Neural cell (in vitro differentiated cells): ENCODE data around the gene RP9. TPM values are rescaled to one million over a fixed set of nuclear protein-coding genes. Genes with fewer than 3 reads are reported as not detected.

Experiments used
- H2AFZ ChIP-seq: fragments of 200-600, 300-800 bp; sonication (generic), shearing (Covaris generic); 2 replicates; pipeline ENCODE4 v1.6.0; 2014; ENCODE audit warnings: low read depth, mild to moderate bottlenecking, antibody characterized with exemption, low read length, moderate library complexity
- H3F3A ChIP-seq: fragments of 200-600 bp; shearing (Covaris generic); 2 replicates; pipeline ENCODE4 v1.6.1; 2016; ENCODE audit warnings: mild to moderate bottlenecking, moderate library complexity, mixed read lengths, antibody characterized with exemption, low read length; ENCODE audit not compliant: insufficient read depth, poor library complexity, severe bottlenecking
- H3K27ac ChIP-seq: fragments of 200-600, 300-800 bp; sonication (generic), shearing (Covaris generic); 2 replicates; pipeline ENCODE4 v1.5.1; 2014; ENCODE audit warnings: mild to moderate bottlenecking, low read length, moderate library complexity
- H3K27me3 ChIP-seq: fragments of 300-800, 200-600 bp; sonication (generic), shearing (Covaris generic); 2 replicates; pipeline ENCODE4 v1.6.0; 2014; ENCODE audit warnings: mild to moderate bottlenecking, low read depth, low read length, moderate library complexity; ENCODE audit not compliant: insufficient read depth
- H3K36me3 ChIP-seq: fragments of 300-800, 200-600 bp; sonication (generic), shearing (Covaris generic); 2 replicates; pipeline ENCODE4 v1.5.1; 2014; ENCODE audit warnings: mild to moderate bottlenecking, antibody characterized with exemption, low read length, moderate library complexity; ENCODE audit not compliant: insufficient read depth
- H3K4me2 ChIP-seq: fragments of 300-800, 200-600 bp; sonication (generic), shearing (Covaris generic); 2 replicates; pipeline ENCODE4 v1.6.0; 2014; ENCODE audit warnings: mild to moderate bottlenecking, low read length
- H3K4me3 ChIP-seq: fragments of 300-800, 200-600 bp; sonication (generic), shearing (Covaris generic); 2 replicates; pipeline ENCODE4 v1.5.1; 2014; ENCODE audit warnings: mild to moderate bottlenecking, low read length, moderate library complexity
- H3K79me2 ChIP-seq: fragments of 200-600 bp; shearing (Covaris generic); replicated peaks from 2 replicates; pipeline ENCODE4 v1.6.0; 2014; ENCODE audit warnings: mild to moderate bottlenecking, low read length, moderate library complexity; ENCODE audit not compliant: insufficient read depth
- H3K9ac ChIP-seq: fragments of 300-800, 200-600 bp; sonication (generic), shearing (Covaris generic); 2 replicates; pipeline ENCODE4 v1.6.1; 2016; ENCODE audit warnings: mild to moderate bottlenecking, low read length, mixed read lengths
- H3K9me2 ChIP-seq: fragments of 200-600 bp; shearing (Covaris generic); 2 replicates; pipeline ENCODE4 v1.6.1; 2016; ENCODE audit warnings: mild to moderate bottlenecking, low read length, mixed read lengths; ENCODE audit not compliant: insufficient read depth
- H3K9me3 ChIP-seq: fragments of 200-600, 300-800 bp; sonication (generic), shearing (Covaris generic); 2 replicates; pipeline ENCODE4 v1.6.1; 2016; ENCODE audit warnings: mild to moderate bottlenecking, mixed run types, low read length, moderate library complexity, mixed read lengths
- H4K20me1 ChIP-seq: fragments of 200-600 bp; shearing (Covaris generic); 2 replicates; pipeline ENCODE4 v1.6.1; 2016; ENCODE audit warnings: mild to moderate bottlenecking, mixed run types; ENCODE audit not compliant: insufficient read depth
- EP300 ChIP-seq: fragments of 450-650 bp; conservative IDR thresholded peaks from 2 replicates; pipeline ENCODE4 v1.6.1; 2014; ENCODE audit warnings: antibody characterized with exemption, mild to moderate bottlenecking, moderate library complexity; ENCODE audit not compliant: poor library complexity, severe bottlenecking
- EZH2 ChIP-seq: fragments of 200-600, 300-800 bp; shearing (Covaris generic), sonication (generic); IDR thresholded peaks from 2 replicates; pipeline ENCODE4 v1.6.1; 2014; ENCODE audit warnings: antibody characterized with exemption, low read length, borderline replicate concordance, mild to moderate bottlenecking; ENCODE audit not compliant: insufficient read depth, poor library complexity, severe bottlenecking
- MXI1 ChIP-seq: fragments of 450-650 bp; conservative IDR thresholded peaks from 2 replicates; pipeline ENCODE4 v1.6.1; 2014; ENCODE audit warnings: antibody characterized with exemption, mild to moderate bottlenecking; ENCODE audit not compliant: poor library complexity, severe bottlenecking
- POLR2AphosphoS5 ChIP-seq: IDR thresholded peaks from 2 replicates; pipeline ENCODE4 v1.6.1; 2012
- RAD21 ChIP-seq: fragments of 450-650 bp; conservative IDR thresholded peaks from 2 replicates; pipeline ENCODE4 v1.6.1; 2014; ENCODE audit warnings: antibody characterized with exemption, mild to moderate bottlenecking, moderate library complexity
- SMC3 ChIP-seq: fragments of 450-650 bp; conservative IDR thresholded peaks from 2 replicates; pipeline ENCODE4 v1.6.1; 2014; ENCODE audit warnings: antibody characterized with exemption, mild to moderate bottlenecking, moderate library complexity; ENCODE audit not compliant: poor library complexity
- TAF1 ChIP-seq: IDR thresholded peaks from 2 replicates; pipeline ENCODE4 v1.6.1; 2012; ENCODE audit warnings: low read depth
- polyA plus RNA-seq: library from polyadenylated mRNA; depleted of rRNA; stranded (reverse); fragments of >200 nt; gene quantifications from 2 replicates; pipeline ENCODE4 v1.2.3, GENCODE V29; 2014
- TF ChIP-seq, protein P1 (sequence below): fragments of 450-650 bp; IDR thresholded peaks from 2 replicates; pipeline ENCODE4 v1.5.1; 2014; ENCODE audit warnings: antibody characterized with exemption, mild to moderate bottlenecking, moderate library complexity; ENCODE audit not compliant: poor library complexity, severe bottlenecking
- TF ChIP-seq, protein P2 (sequence below): IDR thresholded peaks from 2 replicates; pipeline ENCODE4 v1.6.1; 2012; ENCODE audit warnings: borderline replicate concordance

The RP9 gene
- polyA plus RNA-seq, 1 donor from 2014 or later = 36.9 TPM

DNA sequence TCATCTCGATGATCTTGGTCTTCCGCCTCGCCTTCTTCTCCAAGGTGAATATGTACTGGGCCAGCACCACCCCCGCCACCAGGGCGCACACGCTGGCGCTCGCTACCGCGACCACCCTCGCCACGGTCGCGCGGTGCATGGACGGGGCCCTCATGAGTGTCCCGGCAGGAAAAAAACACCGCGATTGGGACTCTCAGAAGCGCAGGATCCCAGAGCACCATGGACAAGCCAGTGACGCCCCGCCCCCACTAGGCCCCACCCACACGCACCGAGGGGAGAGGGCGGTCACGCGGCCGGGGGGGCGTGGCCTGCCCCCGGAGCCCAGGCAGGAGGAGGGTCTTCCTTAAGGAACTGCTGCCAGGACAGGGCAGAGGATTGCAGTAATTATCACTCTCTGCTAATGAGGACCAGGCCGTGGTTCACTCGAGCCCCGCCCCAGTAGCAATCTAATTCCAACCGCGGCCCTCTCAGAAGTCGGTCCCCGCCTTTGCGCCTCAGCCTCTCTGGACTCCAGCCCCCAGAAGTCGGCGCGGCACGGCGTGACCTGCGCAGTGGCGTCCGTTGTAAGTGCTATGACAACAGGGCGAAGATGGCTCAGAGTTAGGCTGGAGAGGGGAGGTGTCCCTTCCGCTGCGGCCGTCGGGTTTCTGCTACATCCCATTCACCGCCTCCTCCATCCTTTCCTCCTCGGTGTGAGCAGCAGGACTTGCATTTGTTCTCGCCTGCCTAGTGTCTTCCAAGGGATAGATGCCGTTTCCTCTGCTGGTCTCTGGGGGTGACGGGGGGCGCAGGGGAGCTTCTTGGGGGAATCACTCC is 20.0 kb upstream of the RP9 start, which contains the start of gene BBS9:
Gene BBS9 (plus strand): TSS at position 575 of the 816 bp plus-strand sequence. CDS start 16,689 bp downstream, outside the sequence.
- TF ChIP-seq MXI1 (peak; percentile 59), RAD21 (no peak), EP300 (no peak), TAF1 (peak; percentile 28), POLR2AphosphoS5 (peak; percentile 44), EZH2 (no peak), SMC3 (no peak)
- TF ChIP-seq, protein P1, sequence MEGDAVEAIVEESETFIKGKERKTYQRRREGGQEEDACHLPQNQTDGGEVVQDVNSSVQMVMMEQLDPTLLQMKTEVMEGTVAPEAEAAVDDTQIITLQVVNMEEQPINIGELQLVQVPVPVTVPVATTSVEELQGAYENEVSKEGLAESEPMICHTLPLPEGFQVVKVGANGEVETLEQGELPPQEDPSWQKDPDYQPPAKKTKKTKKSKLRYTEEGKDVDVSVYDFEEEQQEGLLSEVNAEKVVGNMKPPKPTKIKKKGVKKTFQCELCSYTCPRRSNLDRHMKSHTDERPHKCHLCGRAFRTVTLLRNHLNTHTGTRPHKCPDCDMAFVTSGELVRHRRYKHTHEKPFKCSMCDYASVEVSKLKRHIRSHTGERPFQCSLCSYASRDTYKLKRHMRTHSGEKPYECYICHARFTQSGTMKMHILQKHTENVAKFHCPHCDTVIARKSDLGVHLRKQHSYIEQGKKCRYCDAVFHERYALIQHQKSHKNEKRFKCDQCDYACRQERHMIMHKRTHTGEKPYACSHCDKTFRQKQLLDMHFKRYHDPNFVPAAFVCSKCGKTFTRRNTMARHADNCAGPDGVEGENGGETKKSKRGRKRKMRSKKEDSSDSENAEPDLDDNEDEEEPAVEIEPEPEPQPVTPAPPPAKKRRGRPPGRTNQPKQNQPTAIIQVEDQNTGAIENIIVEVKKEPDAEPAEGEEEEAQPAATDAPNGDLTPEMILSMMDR = peak; percentile 32
- TF ChIP-seq, protein P2, sequence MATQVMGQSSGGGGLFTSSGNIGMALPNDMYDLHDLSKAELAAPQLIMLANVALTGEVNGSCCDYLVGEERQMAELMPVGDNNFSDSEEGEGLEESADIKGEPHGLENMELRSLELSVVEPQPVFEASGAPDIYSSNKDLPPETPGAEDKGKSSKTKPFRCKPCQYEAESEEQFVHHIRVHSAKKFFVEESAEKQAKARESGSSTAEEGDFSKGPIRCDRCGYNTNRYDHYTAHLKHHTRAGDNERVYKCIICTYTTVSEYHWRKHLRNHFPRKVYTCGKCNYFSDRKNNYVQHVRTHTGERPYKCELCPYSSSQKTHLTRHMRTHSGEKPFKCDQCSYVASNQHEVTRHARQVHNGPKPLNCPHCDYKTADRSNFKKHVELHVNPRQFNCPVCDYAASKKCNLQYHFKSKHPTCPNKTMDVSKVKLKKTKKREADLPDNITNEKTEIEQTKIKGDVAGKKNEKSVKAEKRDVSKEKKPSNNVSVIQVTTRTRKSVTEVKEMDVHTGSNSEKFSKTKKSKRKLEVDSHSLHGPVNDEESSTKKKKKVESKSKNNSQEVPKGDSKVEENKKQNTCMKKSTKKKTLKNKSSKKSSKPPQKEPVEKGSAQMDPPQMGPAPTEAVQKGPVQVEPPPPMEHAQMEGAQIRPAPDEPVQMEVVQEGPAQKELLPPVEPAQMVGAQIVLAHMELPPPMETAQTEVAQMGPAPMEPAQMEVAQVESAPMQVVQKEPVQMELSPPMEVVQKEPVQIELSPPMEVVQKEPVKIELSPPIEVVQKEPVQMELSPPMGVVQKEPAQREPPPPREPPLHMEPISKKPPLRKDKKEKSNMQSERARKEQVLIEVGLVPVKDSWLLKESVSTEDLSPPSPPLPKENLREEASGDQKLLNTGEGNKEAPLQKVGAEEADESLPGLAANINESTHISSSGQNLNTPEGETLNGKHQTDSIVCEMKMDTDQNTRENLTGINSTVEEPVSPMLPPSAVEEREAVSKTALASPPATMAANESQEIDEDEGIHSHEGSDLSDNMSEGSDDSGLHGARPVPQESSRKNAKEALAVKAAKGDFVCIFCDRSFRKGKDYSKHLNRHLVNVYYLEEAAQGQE = no peak
- Histone ChIP-seq H3K9ac (peak within 1 kb of the TSS; percentile 73), H4K20me1 (no peaks in the 10 kb centered on the region), H3K4me2 (peak within 1 kb of the TSS; percentile 82), H3F3A (no peaks in the 10 kb centered on the region), H3K27ac (peak within 1 kb of the TSS; percentile 79), H3K4me3 (peak within 1 kb of the TSS; percentile 85), H3K9me2 (no peaks in the 10 kb centered on the region), H3K9me3 (no peaks in the 10 kb centered on the region), H3K36me3 (no peaks in the 10 kb centered on the region), H3K79me2 (peaks cover 18% of the 10 kb centered on the region), H2AFZ (peak within 1 kb of the TSS; percentile 84), H3K27me3 (no peaks in the 10 kb centered on the region)

DNA sequence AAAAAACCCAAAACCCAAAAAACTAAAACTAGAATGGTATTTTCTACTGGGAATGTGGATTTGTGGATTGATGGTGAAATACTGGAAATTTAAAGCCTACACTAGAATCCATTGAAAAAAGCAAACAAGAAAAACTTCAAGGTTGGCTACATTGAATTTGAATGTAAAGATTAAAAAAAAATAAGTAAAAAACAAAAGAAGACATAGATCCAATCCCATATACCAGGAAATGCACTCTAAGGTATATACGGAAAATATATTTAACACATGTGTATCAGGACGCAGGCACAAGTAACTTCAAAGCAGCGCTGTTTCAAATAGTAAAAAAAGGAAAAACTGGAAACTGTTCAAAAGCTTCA is 19.4 kb upstream of the RP9 start:
- no peak for TF ChIP-seq EZH2
- TF ChIP-seq EP300 = no peak
- no peak for TF ChIP-seq SMC3
- TF ChIP-seq POLR2AphosphoS5 = no peak
- TF ChIP-seq, protein P2 = no peak
- TF ChIP-seq, protein P1 = no peak
- TF ChIP-seq MXI1 = no peak
- no peak for TF ChIP-seq TAF1
- no peak for TF ChIP-seq RAD21
- H3K9me2 ChIP-seq = no peaks in the 10 kb centered on the region
- H2AFZ ChIP-seq = peak overlapping the region; percentile 84
- no peaks in the 10 kb centered on the region for H4K20me1 ChIP-seq
- peak overlapping the region; percentile 73 for H3K9ac ChIP-seq
- peak overlapping the region; percentile 51 for H3K4me2 ChIP-seq
- no peaks in the 10 kb centered on the region for H3K27me3 ChIP-seq
- H3K4me3 ChIP-seq = peak overlapping the region; percentile 85
- no peaks in the 10 kb centered on the region for H3F3A ChIP-seq
- no peaks in the 10 kb centered on the region for H3K9me3 ChIP-seq
- peaks cover 15% of the 10 kb centered on the region for H3K79me2 ChIP-seq
- no peaks in the 10 kb centered on the region for H3K36me3 ChIP-seq
- peak overlapping the region; percentile 79 for H3K27ac ChIP-seq
